ENCODE results near the gene GULP1. TPM values are rescaled to one million over a fixed set of nuclear protein-coding genes. Genes with fewer than 3 reads are reported as not detected.

The GULP1 gene
- polyA plus RNA-seq, 1 donor (not counting 4 experiments of a cell fraction or from before 2014, with no cell fraction given), result 11.7 TPM

DNA sequence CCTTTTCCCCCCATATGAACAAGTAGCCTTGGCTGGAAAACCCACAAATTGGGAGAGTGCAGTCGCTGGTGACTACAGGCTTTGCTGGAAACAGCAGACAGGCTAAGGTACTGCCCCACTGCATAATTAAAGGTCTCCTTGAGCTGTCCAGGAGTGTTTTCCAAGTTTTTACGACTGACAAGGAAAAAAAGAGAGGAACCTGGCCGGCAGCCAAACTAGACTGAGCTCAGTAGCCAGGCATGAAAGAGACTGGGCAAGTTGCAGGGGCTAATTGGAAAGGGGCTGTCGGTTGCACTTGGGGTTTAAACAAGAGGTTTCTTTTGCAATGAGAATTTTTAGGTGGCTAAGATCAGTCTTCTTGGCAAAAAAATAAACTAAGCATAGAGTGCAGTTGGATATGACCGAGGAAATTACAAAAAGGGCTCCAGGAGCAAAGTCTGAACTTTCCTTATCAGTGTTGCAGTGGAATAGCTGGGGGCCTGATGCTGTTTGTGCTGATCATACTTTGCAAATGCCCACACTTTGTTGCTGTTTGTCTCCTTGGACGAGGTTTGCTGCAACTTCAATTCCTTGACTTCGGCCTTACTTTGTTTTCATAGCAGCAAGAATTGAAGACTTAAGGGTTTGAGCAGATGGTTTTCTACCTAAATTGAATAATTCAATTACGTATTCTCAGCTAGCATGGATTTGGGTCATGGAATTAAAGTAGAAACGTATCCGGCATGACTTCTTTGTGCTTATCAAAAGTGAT, 2.1 kb downstream of the GULP1 start:
- DNase-seq (ENCODE audit: low read depth, low spot score) (no peak), FAIRE-seq (peak; percentile 66)
- dilution Hi-C loops (cut with MboI; ENCODE audit: extremely low pct_ligation_motif_present, low sequenced_read_pairs), result no loop called here
- Histone ChIP-seq H4K20me1 (ENCODE audit: control insufficient read depth, extremely low read depth, insufficient read depth, low read length) (no peaks in the 10 kb centered on the region), H3K4me1 (ENCODE audit: control insufficient read depth, extremely low read depth, insufficient read depth, low read length) (peaks cover 10% of the 10 kb centered on the region), H3K4me2 (ENCODE audit: control insufficient read depth, extremely low read depth, insufficient read depth, low read depth, low read length) (peak overlapping the region; percentile 66), H3K27ac (ENCODE audit: control insufficient read depth, insufficient read depth, low read length) (peak overlapping the region; percentile 3), H3K4me3 (ENCODE audit: control insufficient read depth in 2 of 3, extremely low read depth in 1 of 3, insufficient read depth in 2 of 3, low read depth in 1 of 3, low read length in 3 of 3) (peak overlapping the region; percentile 1 to 80 (median 75)), H3K9me3 (ENCODE audit: control insufficient read depth, low read depth, low read length) (no peaks in the 10 kb centered on the region), H2AFZ (ENCODE audit: control insufficient read depth, low read length) (peak overlapping the region; percentile 64), H3K79me2 (ENCODE audit: control insufficient read depth, insufficient read depth, low read length) (no peaks in the 10 kb centered on the region), H3K36me3 (ENCODE audit: control insufficient read depth in 2 of 2, extremely low read depth in 1 of 2, insufficient read depth in 2 of 2, low read length in 2 of 2) (no peaks in the 10 kb centered on the region), H3K27me3 (ENCODE audit: control insufficient read depth, extremely low read depth, insufficient read depth, low read length) (no peaks in the 10 kb centered on the region), H3K9ac (ENCODE audit: control insufficient read depth, extremely low read depth, insufficient read depth, low read length) (peak overlapping the region; percentile 26), H3K9me1 (ENCODE audit: control insufficient read depth, extremely low read depth, insufficient read depth, low read length) (no peaks in the 10 kb centered on the region)
- TF ChIP-seq, protein P1, sequence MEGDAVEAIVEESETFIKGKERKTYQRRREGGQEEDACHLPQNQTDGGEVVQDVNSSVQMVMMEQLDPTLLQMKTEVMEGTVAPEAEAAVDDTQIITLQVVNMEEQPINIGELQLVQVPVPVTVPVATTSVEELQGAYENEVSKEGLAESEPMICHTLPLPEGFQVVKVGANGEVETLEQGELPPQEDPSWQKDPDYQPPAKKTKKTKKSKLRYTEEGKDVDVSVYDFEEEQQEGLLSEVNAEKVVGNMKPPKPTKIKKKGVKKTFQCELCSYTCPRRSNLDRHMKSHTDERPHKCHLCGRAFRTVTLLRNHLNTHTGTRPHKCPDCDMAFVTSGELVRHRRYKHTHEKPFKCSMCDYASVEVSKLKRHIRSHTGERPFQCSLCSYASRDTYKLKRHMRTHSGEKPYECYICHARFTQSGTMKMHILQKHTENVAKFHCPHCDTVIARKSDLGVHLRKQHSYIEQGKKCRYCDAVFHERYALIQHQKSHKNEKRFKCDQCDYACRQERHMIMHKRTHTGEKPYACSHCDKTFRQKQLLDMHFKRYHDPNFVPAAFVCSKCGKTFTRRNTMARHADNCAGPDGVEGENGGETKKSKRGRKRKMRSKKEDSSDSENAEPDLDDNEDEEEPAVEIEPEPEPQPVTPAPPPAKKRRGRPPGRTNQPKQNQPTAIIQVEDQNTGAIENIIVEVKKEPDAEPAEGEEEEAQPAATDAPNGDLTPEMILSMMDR (optimal IDR thresholded peaks at IDR 0.05 in 1 of 3, IDR thresholded peaks at IDR 0.05 in 1 of 3, conservative IDR thresholded peaks at IDR 0.05 in 1 of 3; ENCODE audit: extremely low read depth in 1 of 3, insufficient read depth in 2 of 3, low read length in 3 of 3), result no peak
- no peak for TF ChIP-seq EZH2 (IDR thresholded peaks at IDR 0.05; ENCODE audit: low read length)

DNA sequence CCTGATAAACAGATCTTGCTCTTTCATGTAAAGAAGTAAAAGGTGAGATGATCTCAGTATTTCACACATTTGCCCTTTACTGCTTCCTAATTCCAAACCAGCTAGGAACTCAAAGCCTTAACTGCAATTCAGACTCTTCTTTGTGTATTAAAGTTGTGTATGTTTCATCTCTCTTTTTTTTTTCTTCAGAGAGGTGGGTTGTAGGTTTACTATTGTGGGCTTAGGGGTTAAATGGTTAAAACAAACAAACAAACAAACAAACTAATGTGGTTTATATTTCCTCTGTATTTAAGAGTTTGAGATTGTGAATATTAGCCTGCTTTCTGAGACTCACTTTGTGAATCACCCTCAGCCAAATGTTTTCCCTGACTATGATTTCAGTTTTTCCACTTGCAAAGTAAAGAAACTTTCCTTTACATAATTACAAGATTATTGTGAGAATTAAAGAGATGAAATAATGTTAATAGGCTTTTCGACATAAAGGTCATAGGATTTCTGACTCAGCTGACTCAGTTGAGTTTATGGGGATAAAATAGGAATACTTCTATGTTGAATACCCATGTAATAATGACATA, 2.8 kb downstream of the GULP1 start:
- no peak overlapping the region for H3K27ac ChIP-seq (ENCODE audit: control insufficient read depth, insufficient read depth, low read length)
- peak overlapping the region; percentile 66 for H3K4me2 ChIP-seq (ENCODE audit: control insufficient read depth, extremely low read depth, insufficient read depth, low read depth, low read length)
- no peaks in the 10 kb centered on the region for H3K9me1 ChIP-seq (ENCODE audit: control insufficient read depth, extremely low read depth, insufficient read depth, low read length)
- H4K20me1 ChIP-seq (ENCODE audit: control insufficient read depth, extremely low read depth, insufficient read depth, low read length), result no peaks in the 10 kb centered on the region
- dilution Hi-C loops (cut with MboI; ENCODE audit: extremely low pct_ligation_motif_present, low sequenced_read_pairs), result no loop called here
- no peak overlapping the region for H3K9ac ChIP-seq (ENCODE audit: control insufficient read depth, extremely low read depth, insufficient read depth, low read length)
- no peak for FAIRE-seq
- peak overlapping the region; percentile 64 for H2AFZ ChIP-seq (ENCODE audit: control insufficient read depth, low read length)
- no peak for DNase-seq (ENCODE audit: low read depth, low spot score)
- H3K4me1 ChIP-seq (ENCODE audit: control insufficient read depth, extremely low read depth, insufficient read depth, low read length), result peaks cover 10% of the 10 kb centered on the region
- H3K27me3 ChIP-seq (ENCODE audit: control insufficient read depth, extremely low read depth, insufficient read depth, low read length), result no peaks in the 10 kb centered on the region
- no peaks in the 10 kb centered on the region for H3K36me3 ChIP-seq (ENCODE audit: control insufficient read depth in 2 of 2, extremely low read depth in 1 of 2, insufficient read depth in 2 of 2, low read length in 2 of 2)
- H3K4me3 ChIP-seq (ENCODE audit: control insufficient read depth in 2 of 3, extremely low read depth in 1 of 3, insufficient read depth in 2 of 3, low read depth in 1 of 3, low read length in 3 of 3), result no peak overlapping the region
- no peaks in the 10 kb centered on the region for H3K79me2 ChIP-seq (ENCODE audit: control insufficient read depth, insufficient read depth, low read length)
- TF ChIP-seq EZH2 (IDR thresholded peaks at IDR 0.05; ENCODE audit: low read length), result no peak
- TF ChIP-seq, protein P1 (optimal IDR thresholded peaks at IDR 0.05 in 1 of 3, IDR thresholded peaks at IDR 0.05 in 1 of 3, conservative IDR thresholded peaks at IDR 0.05 in 1 of 3; ENCODE audit: extremely low read depth in 1 of 3, insufficient read depth in 2 of 3, low read length in 3 of 3), result no peak
- H3K9me3 ChIP-seq (ENCODE audit: control insufficient read depth, low read depth, low read length), result no peaks in the 10 kb centered on the region
